Pulmonary artery endothelial cell (primary cell): ENCODE data around the gene KIAA1217. TPM values are rescaled to one million over a fixed set of nuclear protein-coding genes. Genes with fewer than 3 reads are reported as not detected.
"Not testable (repeated sequence)": the region's sequence is repeated elsewhere in the genome, so short reads cannot be mapped to it uniquely, and the experiment has no call there.

ENCODE experiments used
- DNase-seq: peaks from one replicate; pipeline ENCODE4 v3.0.0-alpha.2; 2011; ENCODE audit warnings: low read depth, low spot score
- total RNA-seq: library from RNA; depleted of rRNA; stranded (reverse); fragments of >200 nt; gene quantifications from 2 replicates; pipeline ENCODE4 v1.2.3, GENCODE V29; 2014

KIAA1217 gene
- total RNA-seq, 1 donor from 2014 or later: 1.5 TPM

GRCh38 chr10:24292304-24293293 is 83.7 kb downstream of the KIAA1217 start:
- no peak for DNase-seq

GRCh38 chr10:24299578-24300260 is 90.8 kb downstream of the KIAA1217 start:
- DNase-seq: no peak

- no peak for DNase-seq
Observed at GRCh38 chr10:24303522-24304310, 94.8 kb downstream of the KIAA1217 start.

- no peak for DNase-seq
Observed at GRCh38 chr10:24305551-24306506, 96.9 kb downstream of the KIAA1217 start.

GRCh38 chr10:24306507-24306875 is 97.6 kb downstream of the KIAA1217 start:
- DNase-seq: no peak

GRCh38 chr10:24307116-24307515 is 98.2 kb downstream of the KIAA1217 start:
- no peak for DNase-seq

GRCh38 chr10:24307696-24308485 is 99.0 kb downstream of the KIAA1217 start:
- no peak for DNase-seq

GRCh38 chr10:24310104-24310503 is 101.2 kb downstream of the KIAA1217 start:
- no peak for DNase-seq

- DNase-seq: no peak
Observed at GRCh38 chr10:24311888-24312287, 103.0 kb downstream of the KIAA1217 start.

- no peak for DNase-seq
Observed at GRCh38 chr10:24313283-24313682, 104.3 kb downstream of the KIAA1217 start.

GRCh38 chr10:24315211-24315610 is 106.3 kb downstream of the KIAA1217 start:
- DNase-seq: no peak

GRCh38 chr10:24318517-24318916 is 109.6 kb downstream of the KIAA1217 start:
- no peak for DNase-seq

- no peak for DNase-seq
Observed at GRCh38 chr10:24320373-24320772, 111.4 kb downstream of the KIAA1217 start.

GRCh38 chr10:24324651-24325050 is 115.7 kb downstream of the KIAA1217 start:
- DNase-seq: no peak

- DNase-seq: no peak
Observed at GRCh38 chr10:24331457-24331856, 122.5 kb downstream of the KIAA1217 start.

GRCh38 chr10:24333736-24334135 is 124.8 kb downstream of the KIAA1217 start:
- no peak for DNase-seq

GRCh38 chr10:24334279-24334939 is 125.5 kb downstream of the KIAA1217 start:
- no peak for DNase-seq

GRCh38 chr10:24337723-24338122 is 128.8 kb downstream of the KIAA1217 start:
- DNase-seq: not testable (repeated sequence)

GRCh38 chr10:24339387-24339786 is 130.4 kb downstream of the KIAA1217 start:
- DNase-seq: no peak
